ENCODE measurements around the gene ZRSR2.

- TF ChIP-seq CTCF (IDR thresholded peaks at IDR 0.05 in 4 of 5, conservative IDR thresholded peaks at IDR 0.05 in 1 of 5) (no peak), POLR2A (IDR thresholded peaks at IDR 0.05) (no peak)
Observed at GRCh38 chrX:15834827-15835595, 44.7 kb downstream of the ZRSR2 start.

Data from gastrocnemius medialis (tissue), 4 donors.